Measurements from ENCODE around the gene TACC3. TPM values are rescaled to one million over a fixed set of nuclear protein-coding genes. Genes with fewer than 3 reads are reported as not detected.
A peak's percentile ranks its signal among the peaks of the same experiment; 100 is the strongest.

The TACC3 gene
- total RNA-seq, 1 donor from 2014 or later, result 142 TPM

DNA sequence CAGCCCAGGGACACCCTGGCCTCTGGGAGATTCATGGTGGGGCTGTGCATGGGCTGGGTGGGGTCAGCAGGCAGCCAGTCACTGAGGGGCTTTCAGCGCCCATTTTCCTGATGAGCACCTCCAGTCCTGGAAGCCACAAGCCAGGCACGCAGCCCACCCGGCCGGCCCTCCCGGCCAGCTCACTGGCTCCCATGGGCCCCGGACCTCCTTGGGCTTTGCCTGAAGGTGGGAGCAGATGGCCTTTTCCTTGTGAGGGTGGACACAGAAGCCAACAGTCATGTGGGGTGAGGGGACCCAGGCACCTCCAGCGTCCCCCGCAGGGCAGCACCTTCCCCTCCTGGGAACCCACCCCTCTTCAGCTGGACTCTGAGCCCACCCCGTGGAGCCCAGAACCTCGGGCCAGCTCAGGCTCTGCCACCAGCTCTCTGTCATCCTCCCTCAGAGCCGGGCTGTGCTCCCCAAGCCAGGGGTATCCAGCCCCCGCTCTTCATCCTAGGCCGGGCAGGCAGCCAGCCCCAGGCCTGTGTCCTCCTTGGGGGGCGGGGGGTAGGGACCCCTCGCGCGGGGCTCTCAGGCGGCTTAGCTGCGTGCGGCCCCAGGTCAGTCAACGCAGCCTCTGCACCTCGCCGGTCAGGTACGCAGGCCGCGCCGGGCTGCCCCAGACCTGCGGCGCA lies 71.0 kb downstream of the TACC3 start:
- Mint-ChIP-seq H3K4me3 (peak overlapping the region; percentile 39), H3K27me3 (peaks cover 24% of the 10 kb centered on the region), H3K4me1 (no peaks in the 10 kb centered on the region), H3K27ac (no peak overlapping the region), H3K9me3 (no peaks in the 10 kb centered on the region), H3K36me3 (ENCODE audit: low read depth) (no peaks in the 10 kb centered on the region)
- DNase-seq, result no peak
- intact Hi-C loops (cut with micrococcal nuclease), result loop anchor here (5.0 to 10.0 kb wide), 2 partner anchors 40 to 207 kb away; no protein-coding TSS in a partner anchor

- intact Hi-C loops (cut with micrococcal nuclease), result loop anchor here (5.0 to 10.0 kb wide), 2 partner anchors 41 to 208 kb away; no protein-coding TSS in a partner anchor
- DNase-seq, result peak; percentile 82
- Mint-ChIP-seq H3K27ac (no peak within 1 kb of the TSS), H3K27me3 (peaks cover 24% of the 10 kb centered on the region), H3K9me3 (no peaks in the 10 kb centered on the region), H3K4me3 (peak within 1 kb of the TSS; percentile 39), H3K36me3 (ENCODE audit: low read depth) (no peaks in the 10 kb centered on the region), H3K4me1 (no peaks in the 10 kb centered on the region)
Observed at GRCh38 chr4:1792832-1793495, 71.6 kb downstream of the TACC3 start, which contains the start of gene FGFR3. FGFR3 (plus strand) TSS chr4:1793293; CDS start chr4:1793935, 642 bp downstream.

DNA sequence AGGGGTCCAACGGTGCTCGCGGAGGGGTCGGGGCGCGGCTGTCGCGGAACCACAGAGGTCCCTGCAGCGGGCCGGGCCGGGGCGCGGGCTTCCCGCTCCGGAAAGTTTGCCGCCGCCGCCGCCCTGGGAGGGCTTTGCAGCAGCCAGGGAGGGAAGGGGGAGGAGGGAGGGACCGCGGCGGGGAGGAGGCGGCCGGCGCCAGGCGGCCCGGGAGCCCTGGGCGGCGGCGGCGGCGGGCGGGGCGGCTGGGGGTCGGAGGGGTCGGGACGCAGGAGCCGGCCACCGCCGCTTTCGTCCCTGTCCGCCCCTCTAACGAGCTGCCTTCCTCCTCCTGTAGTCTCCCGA lies 72.1 kb downstream of the TACC3 start:
- Mint-ChIP-seq H3K27me3 (peaks cover 24% of the 10 kb centered on the region), H3K4me3 (no peak overlapping the region), H3K27ac (no peak overlapping the region), H3K4me1 (no peaks in the 10 kb centered on the region), H3K36me3 (ENCODE audit: low read depth) (no peaks in the 10 kb centered on the region), H3K9me3 (no peaks in the 10 kb centered on the region)
- intact Hi-C loops (cut with micrococcal nuclease), result loop anchor here (5.0 to 10.0 kb wide), 2 partner anchors 41 to 209 kb away; no protein-coding TSS in a partner anchor
- DNase-seq, result peak; percentile 83

DNA sequence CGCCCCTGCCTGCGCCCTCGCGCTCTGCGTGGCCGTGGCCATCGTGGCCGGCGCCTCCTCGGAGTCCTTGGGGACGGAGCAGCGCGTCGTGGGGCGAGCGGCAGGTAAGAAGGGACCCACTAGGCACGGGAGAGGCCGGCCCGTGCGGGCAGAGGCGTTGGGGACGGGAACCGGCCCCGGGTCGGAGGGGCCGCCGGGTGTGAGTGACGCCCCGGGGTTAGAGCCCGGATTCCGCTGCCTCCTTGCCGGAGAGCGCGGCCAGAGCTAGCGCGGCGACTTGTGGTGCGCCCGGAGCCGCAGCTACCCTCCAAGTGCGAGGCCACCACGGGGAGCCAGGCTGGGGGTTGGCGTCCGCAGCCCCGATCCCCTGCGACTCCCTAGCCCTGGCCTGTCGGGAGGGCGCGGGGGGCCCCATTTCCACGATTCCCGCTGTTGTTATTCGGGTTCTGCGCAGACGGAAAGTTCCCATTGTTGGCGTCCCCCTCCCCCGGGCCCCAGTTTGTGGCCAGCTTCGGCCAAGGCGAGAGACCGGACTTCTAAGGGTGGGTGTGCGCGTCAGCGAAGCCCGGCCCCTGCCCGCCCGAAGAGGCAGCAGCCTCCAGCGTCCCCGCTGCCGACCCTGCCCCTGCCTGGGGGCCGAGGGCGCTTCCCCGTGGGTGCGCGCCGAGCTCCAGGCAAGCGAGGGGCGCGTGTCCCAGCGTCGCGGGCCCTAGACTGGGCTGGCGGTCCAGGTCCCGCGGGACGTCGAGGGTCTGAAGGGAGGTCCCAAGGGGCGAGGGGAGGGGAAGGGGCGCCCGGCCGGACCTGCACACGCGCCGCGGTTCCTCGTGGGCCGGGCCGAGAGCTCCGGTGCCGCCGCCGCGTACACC lies 72.9 kb downstream of the TACC3 start:
- no peak overlapping the region for H3K4me3 Mint-ChIP-seq
- peaks cover 24% of the 10 kb centered on the region for H3K27me3 Mint-ChIP-seq
- intact Hi-C loops (cut with micrococcal nuclease), result loop anchor here (5.0 to 10.0 kb wide), 2 partner anchors 42 to 209 kb away; no protein-coding TSS in a partner anchor
- no peaks in the 10 kb centered on the region for H3K4me1 Mint-ChIP-seq
- peak; percentile 70 for DNase-seq
- H3K9me3 Mint-ChIP-seq, result no peaks in the 10 kb centered on the region
- H3K27ac Mint-ChIP-seq, result no peak overlapping the region
- no peaks in the 10 kb centered on the region for H3K36me3 Mint-ChIP-seq (ENCODE audit: low read depth)

Other genes starting within 250 kb of the TACC3 start
- gene FAM53A, start 37.2 kb upstream of the TACC3 start, total RNA-seq, result 3.5 and 4.0 TPM in 2 replicates
- 150 and 156 TPM in 2 replicates for gene SLBP, start 9.2 kb upstream of the TACC3 start, total RNA-seq
- gene TMEM129, start 198 bp upstream of the TACC3 start, total RNA-seq, result 26.6 and 27.8 TPM in 2 replicates
- 0.30 and 0.38 TPM in 2 replicates for gene FGFR3, start 71.8 kb downstream of the TACC3 start, total RNA-seq
- gene LETM1, start 134.6 kb downstream of the TACC3 start, total RNA-seq, result 97.2 and 98.7 TPM in 2 replicates
- gene NSD2, start 149.9 kb downstream of the TACC3 start, total RNA-seq, result 208 and 214 TPM in 2 replicates

Measured in activated CD4-positive, alpha-beta T cell treated with anti-CD3 and anti-CD28 coated beads, Interleukin-2, amount 10 ng/mL, durations not matched to agents 24 days and 14 days (primary cell).